Measurements from ENCODE around the gene LINC01488. TPM values are rescaled to one million over a fixed set of nuclear protein-coding genes. Genes with fewer than 3 reads are reported as not detected.

LINC01488 gene
- polyA plus RNA-seq, 1 of the 3 experiments (the other 2 are of a cell fraction), result not detected

DNA sequence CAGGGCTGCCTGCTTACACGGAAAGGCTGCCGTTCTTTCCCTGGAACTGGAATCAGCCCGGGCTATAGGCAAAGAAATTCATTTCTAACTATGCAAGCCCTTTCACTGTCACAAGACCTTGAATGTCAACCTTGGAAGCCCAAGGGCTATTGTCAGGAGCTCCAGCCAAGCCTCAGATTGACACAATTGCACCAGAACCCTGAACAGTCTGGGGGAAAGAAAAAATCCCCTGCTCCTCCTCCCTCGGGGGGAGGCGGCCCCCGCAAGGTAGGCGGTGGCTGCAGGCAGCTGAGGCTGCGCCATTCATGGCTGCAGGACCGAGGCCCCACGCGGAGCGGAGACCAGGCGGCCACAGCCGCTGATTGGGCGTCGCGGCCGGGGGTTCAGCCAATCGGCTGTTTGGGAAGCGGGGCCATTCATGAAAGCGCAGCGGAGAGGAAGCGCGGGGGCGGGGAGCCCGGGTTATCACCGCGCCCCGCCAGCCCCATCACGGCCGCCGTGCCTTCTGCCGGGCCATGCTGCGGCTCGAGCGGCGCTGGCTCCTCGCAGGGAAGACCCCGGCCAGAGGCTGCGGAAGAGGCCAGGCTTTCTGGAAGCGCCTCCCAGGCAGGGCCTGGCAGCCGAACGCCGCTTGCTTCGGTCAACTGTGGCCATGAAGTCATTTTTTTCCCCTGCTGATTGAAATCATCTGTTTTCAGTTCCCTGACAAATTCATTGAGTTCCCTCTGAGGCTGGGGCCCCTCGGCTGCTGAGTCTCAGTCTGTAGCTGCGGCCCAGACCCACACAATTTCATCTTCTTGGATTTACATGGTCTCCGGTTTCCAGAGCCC lies 38.1 kb upstream of the LINC01488 start (continued):
- TF ChIP-seq RAD21 (IDR thresholded peaks at IDR 0.05; ENCODE audit: low read length) (0 out of 2 replicates have a peak, but pooled peaks have one; percentile 22), RFX5 (IDR thresholded peaks at IDR 0.05; ENCODE audit: low read length) (peak; percentile 91), NRF1 (IDR thresholded peaks at IDR 0.05; ENCODE audit: low read depth, low read length) (peak; percentile 61), EZH2phosphoT487 (IDR thresholded peaks at IDR 0.05; ENCODE audit: borderline replicate concordance, low read depth) (no peak), TAF1 (IDR thresholded peaks at IDR 0.05; ENCODE audit: borderline replicate concordance, low read depth, low read length) (peak; percentile 15; the same call in 1 of the 2 replicates), NFIC (IDR thresholded peaks at IDR 0.05; ENCODE audit: borderline replicate concordance) (no peak), FOSL2 (IDR thresholded peaks at IDR 0.05; ENCODE audit: borderline replicate concordance, low read depth) (no peak), MEF2A (IDR thresholded peaks at IDR 0.05; ENCODE audit: borderline replicate concordance, low read depth) (no peak), JUND (IDR thresholded peaks at IDR 0.05) (no peak), YY1 (IDR thresholded peaks at IDR 0.05; ENCODE audit: low read depth) (0 out of 2 replicates have a peak, but pooled peaks have one; percentile 66), GABPA (IDR thresholded peaks at IDR 0.05; ENCODE audit: low read depth) (0 out of 2 replicates have a peak, but pooled peaks have one; percentile 43)
- TF ChIP-seq, protein P1, sequence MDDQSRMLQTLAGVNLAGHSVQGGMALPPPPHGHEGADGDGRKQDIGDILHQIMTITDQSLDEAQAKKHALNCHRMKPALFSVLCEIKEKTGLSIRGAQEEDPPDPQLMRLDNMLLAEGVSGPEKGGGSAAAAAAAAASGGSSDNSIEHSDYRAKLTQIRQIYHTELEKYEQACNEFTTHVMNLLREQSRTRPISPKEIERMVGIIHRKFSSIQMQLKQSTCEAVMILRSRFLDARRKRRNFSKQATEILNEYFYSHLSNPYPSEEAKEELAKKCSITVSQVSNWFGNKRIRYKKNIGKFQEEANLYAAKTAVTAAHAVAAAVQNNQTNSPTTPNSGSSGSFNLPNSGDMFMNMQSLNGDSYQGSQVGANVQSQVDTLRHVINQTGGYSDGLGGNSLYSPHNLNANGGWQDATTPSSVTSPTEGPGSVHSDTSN (IDR thresholded peaks at IDR 0.05), result peak; percentile 35
- TF ChIP-seq, protein P2, sequence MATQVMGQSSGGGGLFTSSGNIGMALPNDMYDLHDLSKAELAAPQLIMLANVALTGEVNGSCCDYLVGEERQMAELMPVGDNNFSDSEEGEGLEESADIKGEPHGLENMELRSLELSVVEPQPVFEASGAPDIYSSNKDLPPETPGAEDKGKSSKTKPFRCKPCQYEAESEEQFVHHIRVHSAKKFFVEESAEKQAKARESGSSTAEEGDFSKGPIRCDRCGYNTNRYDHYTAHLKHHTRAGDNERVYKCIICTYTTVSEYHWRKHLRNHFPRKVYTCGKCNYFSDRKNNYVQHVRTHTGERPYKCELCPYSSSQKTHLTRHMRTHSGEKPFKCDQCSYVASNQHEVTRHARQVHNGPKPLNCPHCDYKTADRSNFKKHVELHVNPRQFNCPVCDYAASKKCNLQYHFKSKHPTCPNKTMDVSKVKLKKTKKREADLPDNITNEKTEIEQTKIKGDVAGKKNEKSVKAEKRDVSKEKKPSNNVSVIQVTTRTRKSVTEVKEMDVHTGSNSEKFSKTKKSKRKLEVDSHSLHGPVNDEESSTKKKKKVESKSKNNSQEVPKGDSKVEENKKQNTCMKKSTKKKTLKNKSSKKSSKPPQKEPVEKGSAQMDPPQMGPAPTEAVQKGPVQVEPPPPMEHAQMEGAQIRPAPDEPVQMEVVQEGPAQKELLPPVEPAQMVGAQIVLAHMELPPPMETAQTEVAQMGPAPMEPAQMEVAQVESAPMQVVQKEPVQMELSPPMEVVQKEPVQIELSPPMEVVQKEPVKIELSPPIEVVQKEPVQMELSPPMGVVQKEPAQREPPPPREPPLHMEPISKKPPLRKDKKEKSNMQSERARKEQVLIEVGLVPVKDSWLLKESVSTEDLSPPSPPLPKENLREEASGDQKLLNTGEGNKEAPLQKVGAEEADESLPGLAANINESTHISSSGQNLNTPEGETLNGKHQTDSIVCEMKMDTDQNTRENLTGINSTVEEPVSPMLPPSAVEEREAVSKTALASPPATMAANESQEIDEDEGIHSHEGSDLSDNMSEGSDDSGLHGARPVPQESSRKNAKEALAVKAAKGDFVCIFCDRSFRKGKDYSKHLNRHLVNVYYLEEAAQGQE (IDR thresholded peaks at IDR 0.05; ENCODE audit: low read depth, low read length), result no peak
- TF ChIP-seq, protein P3, sequence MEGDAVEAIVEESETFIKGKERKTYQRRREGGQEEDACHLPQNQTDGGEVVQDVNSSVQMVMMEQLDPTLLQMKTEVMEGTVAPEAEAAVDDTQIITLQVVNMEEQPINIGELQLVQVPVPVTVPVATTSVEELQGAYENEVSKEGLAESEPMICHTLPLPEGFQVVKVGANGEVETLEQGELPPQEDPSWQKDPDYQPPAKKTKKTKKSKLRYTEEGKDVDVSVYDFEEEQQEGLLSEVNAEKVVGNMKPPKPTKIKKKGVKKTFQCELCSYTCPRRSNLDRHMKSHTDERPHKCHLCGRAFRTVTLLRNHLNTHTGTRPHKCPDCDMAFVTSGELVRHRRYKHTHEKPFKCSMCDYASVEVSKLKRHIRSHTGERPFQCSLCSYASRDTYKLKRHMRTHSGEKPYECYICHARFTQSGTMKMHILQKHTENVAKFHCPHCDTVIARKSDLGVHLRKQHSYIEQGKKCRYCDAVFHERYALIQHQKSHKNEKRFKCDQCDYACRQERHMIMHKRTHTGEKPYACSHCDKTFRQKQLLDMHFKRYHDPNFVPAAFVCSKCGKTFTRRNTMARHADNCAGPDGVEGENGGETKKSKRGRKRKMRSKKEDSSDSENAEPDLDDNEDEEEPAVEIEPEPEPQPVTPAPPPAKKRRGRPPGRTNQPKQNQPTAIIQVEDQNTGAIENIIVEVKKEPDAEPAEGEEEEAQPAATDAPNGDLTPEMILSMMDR (IDR thresholded peaks at IDR 0.05), result no peak
- TF ChIP-seq, protein P4, sequence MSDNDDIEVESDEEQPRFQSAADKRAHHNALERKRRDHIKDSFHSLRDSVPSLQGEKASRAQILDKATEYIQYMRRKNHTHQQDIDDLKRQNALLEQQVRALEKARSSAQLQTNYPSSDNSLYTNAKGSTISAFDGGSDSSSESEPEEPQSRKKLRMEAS (IDR thresholded peaks at IDR 0.05; ENCODE audit: low read depth), result peak; percentile 62; the same call in 1 of the 2 replicates
